Measurements from ENCODE around the gene SALL1.

The SALL1 gene

GRCh38 chr16:51141106-51141505 lies 10.0 kb downstream of the SALL1 start:
- no peak for DNase-seq (ENCODE audit: low read depth)

GRCh38 chr16:51140112-51140511 lies 11.0 kb downstream of the SALL1 start:
- no peak for DNase-seq (ENCODE audit: low read depth)

GRCh38 chr16:51139568-51139967 lies 11.5 kb downstream of the SALL1 start:
- no peak for DNase-seq (ENCODE audit: low read depth)

- DNase-seq (ENCODE audit: low read depth), result no peak
Measured at GRCh38 chr16:51138178-51138577, 12.9 kb downstream of the SALL1 start.

- no peak for DNase-seq (ENCODE audit: low read depth)
Measured at GRCh38 chr16:51137097-51137496, 14.0 kb downstream of the SALL1 start.

GRCh38 chr16:51134876-51135275 lies 16.2 kb downstream of the SALL1 start:
- DNase-seq (ENCODE audit: low read depth), result no peak

- DNase-seq (ENCODE audit: low read depth), result no peak
Measured at GRCh38 chr16:51134269-51134812, 16.7 kb downstream of the SALL1 start.

- no peak for DNase-seq (ENCODE audit: low read depth)
Measured at GRCh38 chr16:51133688-51134087, 17.4 kb downstream of the SALL1 start.

GRCh38 chr16:51133183-51133582 lies 17.9 kb downstream of the SALL1 start:
- no peak for DNase-seq (ENCODE audit: low read depth)

GRCh38 chr16:51132490-51133115 lies 18.5 kb downstream of the SALL1 start:
- no peak for DNase-seq (ENCODE audit: low read depth)

- no peak for DNase-seq (ENCODE audit: low read depth)
Measured at GRCh38 chr16:51131619-51132018, 19.5 kb downstream of the SALL1 start.

GRCh38 chr16:51129105-51129504 lies 22.0 kb downstream of the SALL1 start:
- no peak for DNase-seq (ENCODE audit: low read depth)

- no peak for DNase-seq (ENCODE audit: low read depth)
Measured at GRCh38 chr16:51125992-51126391, 25.1 kb downstream of the SALL1 start.

- no peak for DNase-seq (ENCODE audit: low read depth)
Measured at GRCh38 chr16:51124896-51125295, 26.2 kb downstream of the SALL1 start.

- no peak for DNase-seq (ENCODE audit: low read depth)
Measured at GRCh38 chr16:51121850-51122249, 29.2 kb downstream of the SALL1 start.

- DNase-seq (ENCODE audit: low read depth), result no peak
Measured at GRCh38 chr16:51120730-51121347, 30.2 kb downstream of the SALL1 start.

- DNase-seq (ENCODE audit: low read depth), result no peak
Measured at GRCh38 chr16:51119973-51120729, 30.9 kb downstream of the SALL1 start.

- no peak for DNase-seq (ENCODE audit: low read depth)
Measured at GRCh38 chr16:51119556-51119955, 31.5 kb downstream of the SALL1 start.

GRCh38 chr16:51116353-51116752 lies 34.7 kb downstream of the SALL1 start:
- no peak for DNase-seq (ENCODE audit: low read depth)

- no peak for DNase-seq (ENCODE audit: low read depth)
Measured at GRCh38 chr16:51114382-51114781, 36.7 kb downstream of the SALL1 start.

- DNase-seq (ENCODE audit: low read depth), result no peak
Measured at GRCh38 chr16:51113236-51114125, 37.6 kb downstream of the SALL1 start.

- DNase-seq (ENCODE audit: low read depth), result no peak
Measured at GRCh38 chr16:51112323-51112722, 38.7 kb downstream of the SALL1 start.

Measured in non-pigmented ciliary epithelial cell (primary cell).